HAP-1 (cell line): ENCODE results near the gene ARMC9.
"Not testable (repeated sequence)": the region's sequence is repeated elsewhere in the genome, so short reads cannot be mapped to it uniquely, and the experiment has no call there.

ENCODE experiments used
- DNase-seq, 2 experiments: peaks; one replicate each; pipeline ENCODE4 v3.0.0-alpha.2; 2016 to 2020; ENCODE audit warnings: low spot score in 2 of 2
- H3K27me3 ChIP-seq: fragments of 250-450 bp; sonication (Bioruptor Pico); 2 replicates; pipeline ENCODE4 v1.5.1; 2020; ENCODE audit warnings: low read depth, mild to moderate bottlenecking, moderate library complexity
- H3K36me3 ChIP-seq: fragments of 250-450 bp; sonication (Bioruptor Pico); replicated peaks from 2 replicates; pipeline ENCODE4 v1.5.1; 2020; ENCODE audit warnings: mild to moderate bottlenecking
- H3K4me1 ChIP-seq: fragments of 250-450 bp; sonication (Bioruptor Pico); 2 replicates; pipeline ENCODE4 v1.5.1; 2020; ENCODE audit warnings: mild to moderate bottlenecking
- H3K4me3 ChIP-seq: fragments of 250-450 bp; sonication (Bioruptor Pico); 2 replicates; pipeline ENCODE4 v1.5.1; 2020; ENCODE audit warnings: mild to moderate bottlenecking, moderate library complexity
- H3K9me3 ChIP-seq: fragments of 250-450 bp; sonication (Bioruptor Pico); 2 replicates; pipeline ENCODE4 v1.5.1; 2020; ENCODE audit warnings: mild to moderate bottlenecking, moderate library complexity
- in situ Hi-C: fragments of 300-500 bp; cut with MboI; formaldehyde crosslinking; loops from 3 replicates; pipeline ENCODE4 v1.14.3; 2020; ENCODE audit warnings: low sequenced_read_pairs, inconsistent platforms, mixed read lengths

The ARMC9 gene

GRCh38 chr2:231348704-231349373 lies 150.4 kb downstream of the ARMC9 start:
- no peaks in the 10 kb centered on the region for H3K27me3 ChIP-seq
- H3K4me3 ChIP-seq = no peak overlapping the region
- in situ Hi-C loops = no loop called here
- DNase-seq = no peak
- H3K36me3 ChIP-seq = no peaks in the 10 kb centered on the region
- H3K9me3 ChIP-seq = no peaks in the 10 kb centered on the region
- H3K4me1 ChIP-seq = peaks cover 7% of the 10 kb centered on the region; the same call in 1 of the 2 replicates

GRCh38 chr2:231349374-231349735 lies 150.9 kb downstream of the ARMC9 start:
- in situ Hi-C loops, H3K4me1 ChIP-seq: not testable (repeated sequence)

GRCh38 chr2:231351648-231352047 lies 153.2 kb downstream of the ARMC9 start:
- Histone ChIP-seq H3K27me3 (no peaks in the 10 kb centered on the region), H3K36me3 (no peaks in the 10 kb centered on the region), H3K4me1 (peaks cover 7% of the 10 kb centered on the region; the same call in 1 of the 2 replicates), H3K9me3 (no peaks in the 10 kb centered on the region), H3K4me3 (no peak overlapping the region)
- DNase-seq = no peak
- in situ Hi-C loops = no loop called here

More at GRCh38 chr2:231349374-231349735, 150.9 kb downstream of the ARMC9 start:
- not testable (repeated sequence) for H3K27me3 ChIP-seq, DNase-seq, H3K4me3 ChIP-seq, H3K9me3 ChIP-seq, H3K36me3 ChIP-seq

- DNase-seq = no peak
Measured at GRCh38 chr2:231353469-231353868, 155.0 kb downstream of the ARMC9 start.

GRCh38 chr2:231355508-231356465 lies 157.4 kb downstream of the ARMC9 start:
- Histone ChIP-seq H3K9me3 (no peaks in the 10 kb centered on the region), H3K4me3 (no peak overlapping the region), H3K4me1 (no peaks in the 10 kb centered on the region), H3K27me3 (no peaks in the 10 kb centered on the region), H3K36me3 (no peaks in the 10 kb centered on the region)
- DNase-seq = no peak
- in situ Hi-C loops = no loop called here

More at GRCh38 chr2:231353469-231353868, 155.0 kb downstream of the ARMC9 start:
- peaks cover 7% of the 10 kb centered on the region; the same call in 1 of the 2 replicates for H3K4me1 ChIP-seq
- H3K4me3 ChIP-seq = no peak overlapping the region
- no peaks in the 10 kb centered on the region for H3K27me3 ChIP-seq
- H3K36me3 ChIP-seq = no peaks in the 10 kb centered on the region
- no peaks in the 10 kb centered on the region for H3K9me3 ChIP-seq
- in situ Hi-C loops = no loop called here

- H3K4me1 ChIP-seq = no peaks in the 10 kb centered on the region
- no peak for DNase-seq
- H3K36me3 ChIP-seq = no peaks in the 10 kb centered on the region
- in situ Hi-C loops = no loop called here
- no peaks in the 10 kb centered on the region for H3K27me3 ChIP-seq
- no peak overlapping the region for H3K4me3 ChIP-seq
- no peaks in the 10 kb centered on the region for H3K9me3 ChIP-seq
Measured at GRCh38 chr2:231356466-231356844, 158.0 kb downstream of the ARMC9 start.

GRCh38 chr2:231357048-231357447 lies 158.6 kb downstream of the ARMC9 start:
- in situ Hi-C loops = no loop called here
- Histone ChIP-seq H3K4me1 (no peaks in the 10 kb centered on the region), H3K36me3 (no peaks in the 10 kb centered on the region), H3K27me3 (no peaks in the 10 kb centered on the region), H3K9me3 (no peaks in the 10 kb centered on the region), H3K4me3 (no peak overlapping the region)
- DNase-seq = no peak

GRCh38 chr2:231357931-231358330 lies 159.5 kb downstream of the ARMC9 start:
- in situ Hi-C loops = no loop called here
- H3K4me3 ChIP-seq = no peak overlapping the region
- H3K27me3 ChIP-seq = no peaks in the 10 kb centered on the region
- H3K4me1 ChIP-seq = no peaks in the 10 kb centered on the region
- DNase-seq = no peak
- H3K36me3 ChIP-seq = no peaks in the 10 kb centered on the region
- H3K9me3 ChIP-seq = no peaks in the 10 kb centered on the region

- H3K4me3 ChIP-seq = no peak overlapping the region
- no peaks in the 10 kb centered on the region for H3K27me3 ChIP-seq
- no peaks in the 10 kb centered on the region for H3K9me3 ChIP-seq
- H3K4me1 ChIP-seq = no peaks in the 10 kb centered on the region
- DNase-seq = no peak
- in situ Hi-C loops = no loop called here
- H3K36me3 ChIP-seq = no peaks in the 10 kb centered on the region
Measured at GRCh38 chr2:231359441-231359840, 161.0 kb downstream of the ARMC9 start.

GRCh38 chr2:231359948-231360347 lies 161.5 kb downstream of the ARMC9 start:
- no peaks in the 10 kb centered on the region for H3K9me3 ChIP-seq
- H3K4me3 ChIP-seq = no peak overlapping the region
- peaks cover 3% of the 10 kb centered on the region for H3K4me1 ChIP-seq
- no peaks in the 10 kb centered on the region for H3K27me3 ChIP-seq
- in situ Hi-C loops = no loop called here
- no peaks in the 10 kb centered on the region for H3K36me3 ChIP-seq
- DNase-seq = no peak

GRCh38 chr2:231360401-231360800 lies 162.0 kb downstream of the ARMC9 start:
- Histone ChIP-seq H3K4me3 (no peak overlapping the region), H3K27me3 (no peaks in the 10 kb centered on the region), H3K4me1 (peaks cover 7% of the 10 kb centered on the region), H3K36me3 (no peaks in the 10 kb centered on the region), H3K9me3 (no peaks in the 10 kb centered on the region)
- in situ Hi-C loops = no loop called here
- DNase-seq = no peak

GRCh38 chr2:231360881-231361371 lies 162.5 kb downstream of the ARMC9 start:
- DNase-seq = no peak
- H3K27me3 ChIP-seq = no peaks in the 10 kb centered on the region
- H3K9me3 ChIP-seq = no peaks in the 10 kb centered on the region
- in situ Hi-C loops = no loop called here
- H3K4me3 ChIP-seq = no peak overlapping the region
- peaks cover 12% of the 10 kb centered on the region for H3K4me1 ChIP-seq
- H3K36me3 ChIP-seq = no peaks in the 10 kb centered on the region

GRCh38 chr2:231361701-231362554 lies 163.5 kb downstream of the ARMC9 start:
- DNase-seq = no peak
- no peaks in the 10 kb centered on the region for H3K9me3 ChIP-seq
- no peak overlapping the region for H3K4me3 ChIP-seq
- no peaks in the 10 kb centered on the region for H3K36me3 ChIP-seq
- in situ Hi-C loops = no loop called here
- peaks cover 13% of the 10 kb centered on the region for H3K4me1 ChIP-seq
- H3K27me3 ChIP-seq = no peaks in the 10 kb centered on the region
